Measurements from ENCODE around the gene MYRIP.
"Not testable (repeated sequence)": the region's sequence is repeated elsewhere in the genome, so short reads cannot be mapped to it uniquely, and the experiment has no call there.

The MYRIP gene

GRCh38 chr3:40073310-40074007, 264.1 kb downstream of the MYRIP start:
- Histone ChIP-seq H3K27me3 (ENCODE audit: insufficient read depth, low read length) (no peaks in the 10 kb centered on the region), H3K4me3 (ENCODE audit: low read length) (no peak overlapping the region), H3K9me3 (ENCODE audit: low read length) (no peaks in the 10 kb centered on the region), H3K4me1 (ENCODE audit: insufficient read depth, low read length) (no peaks in the 10 kb centered on the region), H3K36me3 (ENCODE audit: insufficient read depth, low read length) (no peaks in the 10 kb centered on the region), H2AFZ (ENCODE audit: low read depth, low read length) (no peak overlapping the region)

GRCh38 chr3:40077139-40077538, 267.7 kb downstream of the MYRIP start:
- not testable (repeated sequence) for H3K36me3 ChIP-seq (ENCODE audit: insufficient read depth, low read length); H3K4me3 ChIP-seq (ENCODE audit: low read length); H3K9me3 ChIP-seq (ENCODE audit: low read length); H3K27me3 ChIP-seq (ENCODE audit: insufficient read depth, low read length); H2AFZ ChIP-seq (ENCODE audit: low read depth, low read length); H3K4me1 ChIP-seq (ENCODE audit: insufficient read depth, low read length)

GRCh38 chr3:40077828-40078492, 268.6 kb downstream of the MYRIP start:
- H3K4me3 ChIP-seq (ENCODE audit: low read length); H3K27me3 ChIP-seq (ENCODE audit: insufficient read depth, low read length); H3K4me1 ChIP-seq (ENCODE audit: insufficient read depth, low read length); H3K9me3 ChIP-seq (ENCODE audit: low read length); H3K36me3 ChIP-seq (ENCODE audit: insufficient read depth, low read length); H2AFZ ChIP-seq (ENCODE audit: low read depth, low read length): not testable (repeated sequence)

- Histone ChIP-seq H3K4me3 (ENCODE audit: low read length) (no peak overlapping the region), H3K9me3 (ENCODE audit: low read length) (no peaks in the 10 kb centered on the region), H3K36me3 (ENCODE audit: insufficient read depth, low read length) (no peaks in the 10 kb centered on the region)
Observed at GRCh38 chr3:40078590-40078989, 269.2 kb downstream of the MYRIP start.

GRCh38 chr3:40079203-40079846, 269.9 kb downstream of the MYRIP start:
- H3K9me3 ChIP-seq (ENCODE audit: low read length) = no peaks in the 10 kb centered on the region
- H3K4me1 ChIP-seq (ENCODE audit: insufficient read depth, low read length) = no peaks in the 10 kb centered on the region
- no peak overlapping the region for H2AFZ ChIP-seq (ENCODE audit: low read depth, low read length)
- H3K4me3 ChIP-seq (ENCODE audit: low read length) = no peak overlapping the region
- H3K36me3 ChIP-seq (ENCODE audit: insufficient read depth, low read length) = no peaks in the 10 kb centered on the region
- H3K27me3 ChIP-seq (ENCODE audit: insufficient read depth, low read length) = no peaks in the 10 kb centered on the region

More at GRCh38 chr3:40078590-40078989, 269.2 kb downstream of the MYRIP start:
- no peaks in the 10 kb centered on the region for H3K27me3 ChIP-seq (ENCODE audit: insufficient read depth, low read length)
- no peaks in the 10 kb centered on the region for H3K4me1 ChIP-seq (ENCODE audit: insufficient read depth, low read length)
- no peak overlapping the region for H2AFZ ChIP-seq (ENCODE audit: low read depth, low read length)

GRCh38 chr3:40079847-40080240, 270.4 kb downstream of the MYRIP start:
- Histone ChIP-seq H3K9me3 (ENCODE audit: low read length) (no peaks in the 10 kb centered on the region), H3K36me3 (ENCODE audit: insufficient read depth, low read length) (no peaks in the 10 kb centered on the region), H3K4me1 (ENCODE audit: insufficient read depth, low read length) (no peaks in the 10 kb centered on the region), H2AFZ (ENCODE audit: low read depth, low read length) (no peak overlapping the region), H3K4me3 (ENCODE audit: low read length) (no peak overlapping the region), H3K27me3 (ENCODE audit: insufficient read depth, low read length) (no peaks in the 10 kb centered on the region)

- Histone ChIP-seq H3K4me1 (ENCODE audit: insufficient read depth, low read length) (no peaks in the 10 kb centered on the region), H2AFZ (ENCODE audit: low read depth, low read length) (no peak overlapping the region), H3K27me3 (ENCODE audit: insufficient read depth, low read length) (no peaks in the 10 kb centered on the region), H3K4me3 (ENCODE audit: low read length) (no peak overlapping the region), H3K36me3 (ENCODE audit: insufficient read depth, low read length) (no peaks in the 10 kb centered on the region), H3K9me3 (ENCODE audit: low read length) (no peaks in the 10 kb centered on the region)
Observed at GRCh38 chr3:40083066-40083465, 273.7 kb downstream of the MYRIP start.

- H3K27me3 ChIP-seq (ENCODE audit: insufficient read depth, low read length); H3K9me3 ChIP-seq (ENCODE audit: low read length); H2AFZ ChIP-seq (ENCODE audit: low read depth, low read length); H3K36me3 ChIP-seq (ENCODE audit: insufficient read depth, low read length); H3K4me3 ChIP-seq (ENCODE audit: low read length); H3K4me1 ChIP-seq (ENCODE audit: insufficient read depth, low read length): not testable (repeated sequence)
Observed at GRCh38 chr3:40084424-40084823, 275.0 kb downstream of the MYRIP start.

GRCh38 chr3:40086890-40087883, 277.8 kb downstream of the MYRIP start:
- Histone ChIP-seq H3K4me3 (ENCODE audit: low read length) (no peak overlapping the region), H3K36me3 (ENCODE audit: insufficient read depth, low read length) (no peaks in the 10 kb centered on the region), H3K9me3 (ENCODE audit: low read length) (no peaks in the 10 kb centered on the region), H3K4me1 (ENCODE audit: insufficient read depth, low read length) (no peaks in the 10 kb centered on the region), H3K27me3 (ENCODE audit: insufficient read depth, low read length) (no peaks in the 10 kb centered on the region), H2AFZ (ENCODE audit: low read depth, low read length) (no peak overlapping the region)

- Histone ChIP-seq H3K4me3 (ENCODE audit: low read length) (no peak overlapping the region), H3K27me3 (ENCODE audit: insufficient read depth, low read length) (no peaks in the 10 kb centered on the region), H2AFZ (ENCODE audit: low read depth, low read length) (no peak overlapping the region), H3K36me3 (ENCODE audit: insufficient read depth, low read length) (no peaks in the 10 kb centered on the region), H3K4me1 (ENCODE audit: insufficient read depth, low read length) (no peaks in the 10 kb centered on the region), H3K9me3 (ENCODE audit: low read length) (no peaks in the 10 kb centered on the region)
Observed at GRCh38 chr3:40088527-40089170, 279.2 kb downstream of the MYRIP start.

GRCh38 chr3:40096661-40097111, 287.3 kb downstream of the MYRIP start:
- no peak overlapping the region for H2AFZ ChIP-seq (ENCODE audit: low read depth, low read length)
- H3K4me1 ChIP-seq (ENCODE audit: insufficient read depth, low read length) = no peaks in the 10 kb centered on the region
- no peaks in the 10 kb centered on the region for H3K9me3 ChIP-seq (ENCODE audit: low read length)
- no peaks in the 10 kb centered on the region for H3K36me3 ChIP-seq (ENCODE audit: insufficient read depth, low read length)
- no peak overlapping the region for H3K4me3 ChIP-seq (ENCODE audit: low read length)
- no peaks in the 10 kb centered on the region for H3K27me3 ChIP-seq (ENCODE audit: insufficient read depth, low read length)
